ENCODE results near the gene ARHGEF4.

ARHGEF4 gene

GRCh38 chr2:131027566-131028528 is 191.1 kb downstream of the ARHGEF4 start:
- no peak for DNase-seq

- DNase-seq, result no peak
Measured at GRCh38 chr2:131029812-131030211, 193.1 kb downstream of the ARHGEF4 start.

- no peak for DNase-seq
Measured at GRCh38 chr2:131030478-131030971, 193.8 kb downstream of the ARHGEF4 start.

- no peak for DNase-seq
Measured at GRCh38 chr2:131031431-131031841, 194.7 kb downstream of the ARHGEF4 start.

- DNase-seq, result no peak
Measured at GRCh38 chr2:131031875-131032274, 195.2 kb downstream of the ARHGEF4 start.

- no peak for DNase-seq
Measured at GRCh38 chr2:131032393-131032836, 195.7 kb downstream of the ARHGEF4 start.

- no peak for DNase-seq
Measured at GRCh38 chr2:131033786-131034121, 197.0 kb downstream of the ARHGEF4 start.

- no peak for DNase-seq
Measured at GRCh38 chr2:131034122-131035051, 197.7 kb downstream of the ARHGEF4 start.

GRCh38 chr2:131035112-131035825 is 198.6 kb downstream of the ARHGEF4 start:
- no peak for DNase-seq

GRCh38 chr2:131035826-131036231 is 199.1 kb downstream of the ARHGEF4 start:
- DNase-seq, result no peak

- DNase-seq, result no peak
Measured at GRCh38 chr2:131036269-131036668, 199.6 kb downstream of the ARHGEF4 start.

GRCh38 chr2:131036696-131037397 is 200.1 kb downstream of the ARHGEF4 start:
- no peak for DNase-seq

- DNase-seq, result no peak
Measured at GRCh38 chr2:131037398-131038257, 200.9 kb downstream of the ARHGEF4 start.

GRCh38 chr2:131038258-131039100 is 201.8 kb downstream of the ARHGEF4 start:
- no peak for DNase-seq

GRCh38 chr2:131039101-131039440 is 202.4 kb downstream of the ARHGEF4 start:
- no peak for DNase-seq

GRCh38 chr2:131039535-131039907 is 202.8 kb downstream of the ARHGEF4 start:
- DNase-seq, result no peak

GRCh38 chr2:131039908-131040660 is 203.4 kb downstream of the ARHGEF4 start:
- DNase-seq, result no peak

- no peak for DNase-seq
Measured at GRCh38 chr2:131040661-131041401, 204.1 kb downstream of the ARHGEF4 start.
